Fibroblast of mammary gland (primary cell): Measurements from ENCODE around the gene IQGAP2.

Experiments
- DNase-seq: peaks from one replicate; pipeline ENCODE4 v3.0.0-alpha.2; 2010; ENCODE audit warnings: low read depth
- H3K4me3 ChIP-seq: 2 replicates; pipeline ENCODE4 v1.5.1; 2011; ENCODE audit warnings: low read depth, mild to moderate bottlenecking, low read length, moderate library complexity; ENCODE audit not compliant: control insufficient read depth
- CTCF ChIP-seq: conservative IDR thresholded peaks from 2 replicates; pipeline ENCODE4 v1.5.1; 2011; ENCODE audit warnings: low read depth, low read length, inconsistent platforms; ENCODE audit not compliant: control insufficient read depth, insufficient read depth

IQGAP2 gene

GRCh38 chr5:76524101-76524835 lies 121.2 kb downstream of the IQGAP2 start:
- TF ChIP-seq CTCF, result no peak
- DNase-seq, result no peak

GRCh38 chr5:76524868-76525267 lies 121.8 kb downstream of the IQGAP2 start:
- no peak for DNase-seq
- no peak for TF ChIP-seq CTCF

More at GRCh38 chr5:76524101-76524835, 121.2 kb downstream of the IQGAP2 start:
- H3K4me3 ChIP-seq, result no peak overlapping the region

GRCh38 chr5:76525956-76526355 lies 122.9 kb downstream of the IQGAP2 start:
- TF ChIP-seq CTCF, result no peak
- no peak for DNase-seq
- no peak overlapping the region for H3K4me3 ChIP-seq

More at GRCh38 chr5:76524868-76525267, 121.8 kb downstream of the IQGAP2 start:
- no peak overlapping the region for H3K4me3 ChIP-seq

DNA sequence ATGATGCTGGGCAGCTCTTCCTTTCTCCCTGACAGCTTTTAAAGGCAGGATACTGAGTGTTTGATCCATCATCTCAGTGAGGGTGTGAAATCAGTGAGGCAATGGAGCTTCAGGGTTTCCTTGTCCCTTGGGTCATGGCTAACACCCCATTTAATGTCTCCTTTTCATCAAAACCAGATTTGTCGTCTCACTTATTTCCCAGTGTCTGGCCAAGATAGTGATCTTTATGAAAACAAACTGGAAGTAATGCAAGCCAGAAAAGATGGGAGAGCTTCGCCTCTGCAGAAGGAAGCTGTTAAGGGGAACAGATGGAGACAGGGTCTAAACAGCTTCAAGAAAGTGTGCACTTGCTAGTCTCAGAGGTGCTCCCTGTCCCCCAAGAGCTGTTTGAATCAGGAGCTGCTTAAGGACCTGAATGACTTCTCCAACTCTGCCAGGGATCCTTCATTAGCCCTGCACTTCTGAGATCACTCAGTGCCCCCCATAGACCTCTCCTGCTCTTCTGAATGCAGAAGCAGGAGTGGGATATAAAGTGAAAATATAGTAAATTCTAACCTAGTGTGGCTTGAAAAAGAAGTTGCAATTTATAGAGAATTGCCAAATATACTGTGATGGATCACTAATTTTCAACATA lies 124.0 kb downstream of the IQGAP2 start:
- H3K4me3 ChIP-seq, result no peak overlapping the region
- no peak for DNase-seq
- no peak for TF ChIP-seq CTCF

DNA sequence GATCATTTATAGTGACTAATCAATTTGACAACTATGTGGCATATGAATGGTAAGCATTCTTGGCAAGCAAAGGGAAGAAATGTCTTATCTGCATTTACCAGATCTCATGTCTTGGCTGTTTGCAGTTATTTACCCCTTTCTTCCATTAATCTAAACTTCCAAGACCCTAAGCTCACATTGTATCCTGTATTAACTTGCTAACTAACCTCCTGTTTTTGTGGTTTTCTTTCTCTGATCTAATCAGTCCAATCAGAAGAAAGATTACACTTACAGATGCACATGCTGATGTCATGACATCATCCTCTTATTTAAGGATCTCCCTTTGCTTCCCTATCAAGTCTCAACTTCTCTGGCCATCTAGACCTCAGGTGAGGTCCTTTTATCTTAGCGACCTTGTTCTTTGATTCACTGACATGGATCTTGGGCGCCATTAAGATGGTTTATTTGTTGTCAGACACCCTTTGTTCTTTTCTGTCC lies 124.6 kb downstream of the IQGAP2 start:
- no peak for TF ChIP-seq CTCF
- peak; percentile 6 for DNase-seq
- no peak overlapping the region for H3K4me3 ChIP-seq

DNA sequence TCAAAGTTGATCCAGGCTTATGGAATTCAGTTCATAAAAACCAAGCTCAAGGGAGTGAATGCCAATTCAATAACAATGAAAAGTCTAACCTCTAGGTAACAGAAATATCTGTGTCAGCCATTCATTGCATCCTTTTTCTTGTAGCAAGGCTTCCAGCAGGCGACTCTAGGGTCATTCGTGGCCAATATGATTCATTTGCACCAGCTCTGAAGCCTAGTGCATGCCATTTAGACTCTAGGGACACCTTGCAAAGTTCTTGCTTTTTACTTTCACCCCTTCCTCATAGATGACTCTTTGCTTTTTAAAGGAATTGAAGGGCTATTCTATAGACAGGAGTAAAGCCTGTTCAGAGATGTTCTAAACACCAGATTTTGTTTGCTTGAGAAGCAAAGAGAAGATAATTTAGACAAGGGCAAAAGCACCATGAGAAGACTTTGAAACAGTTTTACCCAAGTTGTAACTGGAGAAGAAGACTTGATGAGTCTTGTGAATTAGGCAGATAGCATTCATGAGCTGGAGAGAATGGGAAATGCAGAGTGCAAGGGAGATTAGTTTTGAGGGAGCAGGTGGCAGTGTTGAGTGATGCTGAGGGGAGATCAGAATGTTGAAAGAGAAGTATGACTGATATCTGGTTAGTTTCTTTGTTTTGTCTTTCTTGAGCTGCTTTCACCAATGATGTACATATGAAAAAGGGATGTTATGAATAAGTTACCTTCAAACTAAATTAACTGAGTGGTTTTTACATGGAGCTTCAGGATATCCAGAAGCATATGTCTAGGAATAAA lies 125.7 kb downstream of the IQGAP2 start:
- no peak for DNase-seq
- TF ChIP-seq CTCF, result no peak
- no peak overlapping the region for H3K4me3 ChIP-seq
